ENCODE results near the gene NCAN. TPM values are rescaled to one million over a fixed set of nuclear protein-coding genes. Genes with fewer than 3 reads are reported as not detected.

NCAN gene
- total and polyA plus RNA-seq, 9 of the 15 experiments (the other 6 are each of a cell fraction or from before 2014, with no cell fraction given): 0.04 TPM; not detected in 8

- TF ChIP-seq, protein P1, sequence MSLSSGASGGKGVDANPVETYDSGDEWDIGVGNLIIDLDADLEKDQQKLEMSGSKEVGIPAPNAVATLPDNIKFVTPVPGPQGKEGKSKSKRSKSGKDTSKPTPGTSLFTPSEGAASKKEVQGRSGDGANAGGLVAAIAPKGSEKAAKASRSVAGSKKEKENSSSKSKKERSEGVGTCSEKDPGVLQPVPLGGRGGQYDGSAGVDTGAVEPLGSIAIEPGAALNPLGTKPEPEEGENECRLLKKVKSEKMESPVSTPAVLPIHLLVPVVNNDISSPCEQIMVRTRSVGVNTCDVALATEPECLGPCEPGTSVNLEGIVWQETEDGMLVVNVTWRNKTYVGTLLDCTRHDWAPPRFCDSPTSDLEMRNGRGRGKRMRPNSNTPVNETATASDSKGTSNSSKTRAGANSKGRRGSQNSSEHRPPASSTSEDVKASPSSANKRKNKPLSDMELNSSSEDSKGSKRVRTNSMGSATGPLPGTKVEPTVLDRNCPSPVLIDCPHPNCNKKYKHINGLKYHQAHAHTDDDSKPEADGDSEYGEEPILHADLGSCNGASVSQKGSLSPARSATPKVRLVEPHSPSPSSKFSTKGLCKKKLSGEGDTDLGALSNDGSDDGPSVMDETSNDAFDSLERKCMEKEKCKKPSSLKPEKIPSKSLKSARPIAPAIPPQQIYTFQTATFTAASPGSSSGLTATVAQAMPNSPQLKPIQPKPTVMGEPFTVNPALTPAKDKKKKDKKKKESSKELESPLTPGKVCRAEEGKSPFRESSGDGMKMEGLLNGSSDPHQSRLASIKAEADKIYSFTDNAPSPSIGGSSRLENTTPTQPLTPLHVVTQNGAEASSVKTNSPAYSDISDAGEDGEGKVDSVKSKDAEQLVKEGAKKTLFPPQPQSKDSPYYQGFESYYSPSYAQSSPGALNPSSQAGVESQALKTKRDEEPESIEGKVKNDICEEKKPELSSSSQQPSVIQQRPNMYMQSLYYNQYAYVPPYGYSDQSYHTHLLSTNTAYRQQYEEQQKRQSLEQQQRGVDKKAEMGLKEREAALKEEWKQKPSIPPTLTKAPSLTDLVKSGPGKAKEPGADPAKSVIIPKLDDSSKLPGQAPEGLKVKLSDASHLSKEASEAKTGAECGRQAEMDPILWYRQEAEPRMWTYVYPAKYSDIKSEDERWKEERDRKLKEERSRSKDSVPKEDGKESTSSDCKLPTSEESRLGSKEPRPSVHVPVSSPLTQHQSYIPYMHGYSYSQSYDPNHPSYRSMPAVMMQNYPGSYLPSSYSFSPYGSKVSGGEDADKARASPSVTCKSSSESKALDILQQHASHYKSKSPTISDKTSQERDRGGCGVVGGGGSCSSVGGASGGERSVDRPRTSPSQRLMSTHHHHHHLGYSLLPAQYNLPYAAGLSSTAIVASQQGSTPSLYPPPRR (CRISPR knock-in tag; IDR thresholded peaks at IDR 0.05; ENCODE audit: borderline replicate concordance): no peak
- TF ChIP-seq, protein P2, sequence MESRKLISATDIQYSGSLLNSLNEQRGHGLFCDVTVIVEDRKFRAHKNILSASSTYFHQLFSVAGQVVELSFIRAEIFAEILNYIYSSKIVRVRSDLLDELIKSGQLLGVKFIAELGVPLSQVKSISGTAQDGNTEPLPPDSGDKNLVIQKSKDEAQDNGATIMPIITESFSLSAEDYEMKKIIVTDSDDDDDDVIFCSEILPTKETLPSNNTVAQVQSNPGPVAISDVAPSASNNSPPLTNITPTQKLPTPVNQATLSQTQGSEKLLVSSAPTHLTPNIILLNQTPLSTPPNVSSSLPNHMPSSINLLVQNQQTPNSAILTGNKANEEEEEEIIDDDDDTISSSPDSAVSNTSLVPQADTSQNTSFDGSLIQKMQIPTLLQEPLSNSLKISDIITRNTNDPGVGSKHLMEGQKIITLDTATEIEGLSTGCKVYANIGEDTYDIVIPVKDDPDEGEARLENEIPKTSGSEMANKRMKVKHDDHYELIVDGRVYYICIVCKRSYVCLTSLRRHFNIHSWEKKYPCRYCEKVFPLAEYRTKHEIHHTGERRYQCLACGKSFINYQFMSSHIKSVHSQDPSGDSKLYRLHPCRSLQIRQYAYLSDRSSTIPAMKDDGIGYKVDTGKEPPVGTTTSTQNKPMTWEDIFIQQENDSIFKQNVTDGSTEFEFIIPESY (CRISPR knock-in tag; IDR thresholded peaks at IDR 0.05): peak; percentile 78; the same call in 1 of the 2 replicates
- DNase-seq (ENCODE audit: extremely low read depth in 1 of 4, low spot score in 3 of 4) (no peak), ATAC-seq (no peak), FAIRE-seq (no peak)
- no peaks in the 10 kb centered on the region for H3K9me1 ChIP-seq (ENCODE audit: control insufficient read depth, insufficient read depth, low read length)
- H2AFZ ChIP-seq (ENCODE audit: low read depth, low read length): no peak overlapping the region
- no peak overlapping the region for H3K9ac ChIP-seq (ENCODE audit: insufficient read depth in 1 of 2, low read depth in 2 of 2, low read length in 2 of 2)
- BruUV-seq (replicated peaks): no TSS peak
- in situ Hi-C loops (cut with MboI): no loop called here
- H3K79me2 ChIP-seq (ENCODE audit: control insufficient read depth, insufficient read depth, low read length): no peaks in the 10 kb centered on the region
- H3K27ac ChIP-seq (ENCODE audit: extremely low read depth, low read depth, low read length): no peak overlapping the region
- H3K36me3 ChIP-seq (ENCODE audit: control insufficient read depth, insufficient read depth, low read length): no peaks in the 10 kb centered on the region
- ChIA-PET POLR2A (no interaction called here), CTCF (ENCODE audit: low intra/inter-chr PET ratio) (no interaction called here)
- no peak overlapping the region for H3K4me2 ChIP-seq (ENCODE audit: insufficient read depth, low read length)
- no peak overlapping the region for H3K4me3 ChIP-seq
- H3K4me1 ChIP-seq (replicated peaks in 1 of 2; ENCODE audit: control insufficient read depth in 2 of 2, insufficient read depth in 2 of 2, low read length in 2 of 2): peaks cover 0 to 37% of the 10 kb centered on the region in 2 experiments; a peak in 3 of 5 replicates
- intact Hi-C loops (cut with micrococcal nuclease): no loop called here
- H4K20me1 ChIP-seq (replicated peaks; ENCODE audit: control insufficient read depth, insufficient read depth, low read length): 0 out of 2 replicates have a peak, but pooled peaks cover 7% of the 10 kb centered on the region
- 62% methylated on average over 43 of the region's 72 CpGs for WGBS (ENCODE audit: insufficient coverage, low coverage, missing lambda C conversion rate)
- H3K9me3 ChIP-seq (replicated peaks; ENCODE audit: control insufficient read depth, insufficient read depth, low read depth, low read length): peaks cover 1% of the 10 kb centered on the region; the same call in 1 of the 2 replicates
- peaks cover 21 to 43% of the 10 kb centered on the region in 2 experiments; a peak in 4 of 5 replicates for H3K27me3 ChIP-seq (ENCODE audit: control insufficient read depth in 2 of 2, insufficient read depth in 2 of 2, low read length in 2 of 2)
Measured at GRCh38 chr19:19257836-19258588, 46.3 kb downstream of the NCAN start.

Data from K562 (cell line).